Activated CD4-positive, alpha-beta memory T cell treated with anti-CD3 and anti-CD28 coated beads, Interleukin-2, amount 10 ng/mL, durations not matched to agents 7 days and 5 days (primary cell): ENCODE measurements around the gene USP4. TPM values are rescaled to one million over a fixed set of nuclear protein-coding genes. Genes with fewer than 3 reads are reported as not detected.

Experiments
- CTCF ChIA-PET: fragments of 350-600 bp; sonication (Branson Sonifier 250); formaldehyde crosslinking; loops from one replicate; lab custom pipeline; 2021; ENCODE audit warnings: antibody characterized with exemption, inconsistent platforms; lab: Charles Lee
- POLR2A ChIA-PET: fragments of 350-600 bp; sonication (Branson Sonifier 250); formaldehyde crosslinking; loops from one replicate; lab custom pipeline; 2021; ENCODE audit warnings: antibody characterized with exemption; lab: Charles Lee
- DNase-seq: peaks from one replicate; pipeline ENCODE4 v3.0.0-alpha.2; 2020
- H3K27ac Mint-ChIP-seq: one replicate; pipeline ENCODE4 v1.8.0; 2021; ENCODE audit warnings: mild to moderate bottlenecking, mixed read lengths
- H3K27me3 Mint-ChIP-seq: one replicate; pipeline ENCODE4 v1.8.0; 2021; ENCODE audit warnings: mixed read lengths
- H3K36me3 Mint-ChIP-seq: one replicate; pipeline ENCODE4 v1.8.0; 2021; ENCODE audit warnings: low read depth, mixed read lengths
- H3K4me1 Mint-ChIP-seq: one replicate; pipeline ENCODE4 v1.8.0; 2021; ENCODE audit warnings: mixed read lengths
- H3K4me3 Mint-ChIP-seq: one replicate; pipeline ENCODE4 v1.8.0; 2021; ENCODE audit warnings: mild to moderate bottlenecking, mixed read lengths
- H3K9me3 Mint-ChIP-seq: one replicate; pipeline ENCODE4 v1.8.0; 2021; ENCODE audit warnings: mixed read lengths
- total RNA-seq, 2 experiments: library from RNA; stranded (reverse); gene quantifications; one replicate each; pipeline ENCODE4 v1.2.3, GENCODE V29; 2021

Gene USP4
- total RNA-seq, 2 experiments from 2014 or later, result 77.8 to 85.0 TPM

GRCh38 chr3:49316696-49317457 lies 23.0 kb downstream of the USP4 start:
- no peaks in the 10 kb centered on the region for H3K27me3 Mint-ChIP-seq
- CTCF ChIA-PET, result no interaction called here
- H3K27ac Mint-ChIP-seq, result no peak overlapping the region
- POLR2A ChIA-PET, result interaction anchor here (0.8 kb wide), 1 partner anchor 10 kb away, joined by 4 read pairs; no protein-coding TSS in a partner anchor
- no peaks in the 10 kb centered on the region for H3K4me1 Mint-ChIP-seq
- no peak for DNase-seq
- H3K4me3 Mint-ChIP-seq, result no peak overlapping the region
- peaks cover 41% of the 10 kb centered on the region for H3K36me3 Mint-ChIP-seq
- no peaks in the 10 kb centered on the region for H3K9me3 Mint-ChIP-seq

GRCh38 chr3:49313896-49314688 lies 25.8 kb downstream of the USP4 start:
- CTCF ChIA-PET, result interaction anchor here (1.2 kb wide), 1 partner anchor 135 kb away, joined by 3 read pairs; no protein-coding TSS in a partner anchor
- Mint-ChIP-seq H3K9me3 (no peaks in the 10 kb centered on the region), H3K36me3 (peaks cover 45% of the 10 kb centered on the region)

GRCh38 chr3:49311283-49311682 lies 28.6 kb downstream of the USP4 start:
- Mint-ChIP-seq H3K4me1 (peaks cover 2% of the 10 kb centered on the region), H3K27ac (peak overlapping the region; percentile 19), H3K4me3 (no peak overlapping the region), H3K9me3 (no peaks in the 10 kb centered on the region), H3K27me3 (no peaks in the 10 kb centered on the region), H3K36me3 (peaks cover 46% of the 10 kb centered on the region)
- ChIA-PET POLR2A (interaction anchor here (1.1 kb wide), 1 partner anchor 83 kb away, joined by 3 read pairs; no protein-coding TSS in a partner anchor), CTCF (no interaction called here)
- no peak for DNase-seq

More at GRCh38 chr3:49313896-49314688, 25.8 kb downstream of the USP4 start:
- no peak for DNase-seq
- POLR2A ChIA-PET, result interaction anchor here (0.6 to 1.0 kb wide), 3 partner anchors 9 to 1069 kb away, joined by 3 read pairs; partner anchors contain the start of gene RHOA
- H3K4me3 Mint-ChIP-seq, result no peak overlapping the region
- no peaks in the 10 kb centered on the region for H3K27me3 Mint-ChIP-seq
- H3K27ac Mint-ChIP-seq, result no peak overlapping the region
- peaks cover 2% of the 10 kb centered on the region for H3K4me1 Mint-ChIP-seq

GRCh38 chr3:49310677-49311076 lies 29.2 kb downstream of the USP4 start:
- no peaks in the 10 kb centered on the region for H3K27me3 Mint-ChIP-seq
- CTCF ChIA-PET, result no interaction called here
- H3K4me1 Mint-ChIP-seq, result peaks cover 2% of the 10 kb centered on the region
- H3K27ac Mint-ChIP-seq, result no peak overlapping the region
- no peak overlapping the region for H3K4me3 Mint-ChIP-seq
- peaks cover 46% of the 10 kb centered on the region for H3K36me3 Mint-ChIP-seq
- DNase-seq, result no peak
- H3K9me3 Mint-ChIP-seq, result no peaks in the 10 kb centered on the region
- POLR2A ChIA-PET, result interaction anchor here (1.1 kb wide), 1 partner anchor 84 kb away, joined by 3 read pairs; no protein-coding TSS in a partner anchor

GRCh38 chr3:49305608-49306007 lies 34.2 kb downstream of the USP4 start:
- Mint-ChIP-seq H3K36me3 (peaks cover 55% of the 10 kb centered on the region), H3K4me1 (peaks cover 24% of the 10 kb centered on the region), H3K9me3 (no peaks in the 10 kb centered on the region), H3K27me3 (no peaks in the 10 kb centered on the region), H3K4me3 (no peak overlapping the region), H3K27ac (no peak overlapping the region)
- POLR2A ChIA-PET, result no interaction called here
- CTCF ChIA-PET, result no interaction called here
- no peak for DNase-seq

GRCh38 chr3:49302613-49303012 lies 37.2 kb downstream of the USP4 start:
- CTCF ChIA-PET, result interaction anchor here (0.5 to 1.9 kb wide), 6 partner anchors 37 to 692 kb away, joined by 3 to 7 read pairs (median 3); partner anchors contain the start of gene USP4
- peaks cover 24% of the 10 kb centered on the region for H3K4me1 Mint-ChIP-seq
- H3K27me3 Mint-ChIP-seq, result no peaks in the 10 kb centered on the region
- H3K4me3 Mint-ChIP-seq, result no peak overlapping the region
- peaks cover 57% of the 10 kb centered on the region for H3K36me3 Mint-ChIP-seq
- no peaks in the 10 kb centered on the region for H3K9me3 Mint-ChIP-seq
- POLR2A ChIA-PET, result interaction anchor here (0.6 to 1.8 kb wide), 2 partner anchors 37 to 587 kb away, joined by 3 to 10 read pairs; partner anchors contain the start of gene USP4
- DNase-seq, result no peak
- H3K27ac Mint-ChIP-seq, result peak overlapping the region; percentile 44

- H3K27ac Mint-ChIP-seq, result no peak overlapping the region
- no peak for DNase-seq
- no peaks in the 10 kb centered on the region for H3K9me3 Mint-ChIP-seq
- H3K4me3 Mint-ChIP-seq, result no peak overlapping the region
- ChIA-PET POLR2A (no interaction called here), CTCF (no interaction called here)
- peaks cover 24% of the 10 kb centered on the region for H3K4me1 Mint-ChIP-seq
- peaks cover 65% of the 10 kb centered on the region for H3K36me3 Mint-ChIP-seq
- no peaks in the 10 kb centered on the region for H3K27me3 Mint-ChIP-seq
Observed at GRCh38 chr3:49300595-49300994, 39.3 kb downstream of the USP4 start.

- POLR2A ChIA-PET, result no interaction called here
- Mint-ChIP-seq H3K4me3 (no peak overlapping the region), H3K4me1 (peaks cover 15% of the 10 kb centered on the region), H3K27me3 (no peaks in the 10 kb centered on the region), H3K9me3 (no peaks in the 10 kb centered on the region), H3K27ac (no peak overlapping the region), H3K36me3 (peaks cover 69% of the 10 kb centered on the region)
- CTCF ChIA-PET, result interaction anchor here (1.9 kb wide), 1 partner anchor 151 kb away, joined by 6 read pairs; no protein-coding TSS in a partner anchor
- DNase-seq, result no peak
Observed at GRCh38 chr3:49298511-49298910, 41.3 kb downstream of the USP4 start.

GRCh38 chr3:49296781-49297411 lies 43.0 kb downstream of the USP4 start:
- Mint-ChIP-seq H3K27me3 (no peaks in the 10 kb centered on the region), H3K9me3 (no peaks in the 10 kb centered on the region), H3K4me1 (peaks cover under 1% of the 10 kb centered on the region), H3K36me3 (peaks cover 68% of the 10 kb centered on the region), H3K27ac (no peak overlapping the region), H3K4me3 (no peak overlapping the region)
- POLR2A ChIA-PET, result interaction anchor here (1.6 kb wide), 1 partner anchor 43 kb away, joined by 4 read pairs; the partner anchor contains the start of gene USP4
- CTCF ChIA-PET, result interaction anchor here (1.9 to 2.1 kb wide), 2 partner anchors 43 to 152 kb away, joined by 6 to 9 read pairs; partner anchors contain the start of gene USP4
- no peak for DNase-seq

GRCh38 chr3:49295489-49296058 lies 44.3 kb downstream of the USP4 start:
- H3K27me3 Mint-ChIP-seq, result no peaks in the 10 kb centered on the region
- CTCF ChIA-PET, result no interaction called here
- DNase-seq, result peak; percentile 34
- POLR2A ChIA-PET, result no interaction called here
- H3K4me3 Mint-ChIP-seq, result no peak overlapping the region
- H3K36me3 Mint-ChIP-seq, result peaks cover 65% of the 10 kb centered on the region
- H3K27ac Mint-ChIP-seq, result no peak overlapping the region
- no peaks in the 10 kb centered on the region for H3K9me3 Mint-ChIP-seq
- no peaks in the 10 kb centered on the region for H3K4me1 Mint-ChIP-seq

- H3K27me3 Mint-ChIP-seq, result no peaks in the 10 kb centered on the region
- ChIA-PET CTCF (interaction anchor here (0.5 to 1.2 kb wide), 2 partner anchors 9 to 16 kb away, joined by 3 to 4 read pairs; no protein-coding TSS in a partner anchor), POLR2A (no interaction called here)
- DNase-seq, result no peak
- peaks cover 64% of the 10 kb centered on the region for H3K36me3 Mint-ChIP-seq
- H3K27ac Mint-ChIP-seq, result no peak overlapping the region
- no peaks in the 10 kb centered on the region for H3K4me1 Mint-ChIP-seq
- H3K9me3 Mint-ChIP-seq, result no peaks in the 10 kb centered on the region
- no peak overlapping the region for H3K4me3 Mint-ChIP-seq
Observed at GRCh38 chr3:49294343-49294742, 45.5 kb downstream of the USP4 start.

GRCh38 chr3:49283997-49284396 lies 55.9 kb downstream of the USP4 start:
- H3K36me3 Mint-ChIP-seq, result peaks cover 65% of the 10 kb centered on the region

More at GRCh38 chr3:49283997-49284396, 55.9 kb downstream of the USP4 start:
- DNase-seq, result no peak
- CTCF ChIA-PET, result no interaction called here
- Mint-ChIP-seq H3K4me1 (peaks cover 5% of the 10 kb centered on the region), H3K4me3 (no peak overlapping the region), H3K27ac (no peak overlapping the region), H3K27me3 (no peaks in the 10 kb centered on the region), H3K9me3 (no peaks in the 10 kb centered on the region)
- POLR2A ChIA-PET, result no interaction called here
